A673 (cell line): ENCODE measurements around the gene HACD2.

Experiments used
- EZH2 ChIP-seq: fragments of 200-600 bp; sonication (generic); IDR thresholded peaks from 2 replicates; pipeline ENCODE4 v1.6.1; 2017; ENCODE audit warnings: borderline replicate concordance, low read depth, mild to moderate bottlenecking, mixed read lengths, antibody characterized with exemption, low read length; ENCODE audit not compliant: poor library complexity, severe bottlenecking
- TF ChIP-seq, protein P1 (sequence below): fragments of 300-800, 200-600 bp; sonication (generic); conservative IDR thresholded peaks from 2 replicates; pipeline ENCODE4 v1.5.1; 2017; ENCODE audit warnings: low read depth, mild to moderate bottlenecking, antibody characterized with exemption, low read length, moderate library complexity, mixed read lengths

DNA sequence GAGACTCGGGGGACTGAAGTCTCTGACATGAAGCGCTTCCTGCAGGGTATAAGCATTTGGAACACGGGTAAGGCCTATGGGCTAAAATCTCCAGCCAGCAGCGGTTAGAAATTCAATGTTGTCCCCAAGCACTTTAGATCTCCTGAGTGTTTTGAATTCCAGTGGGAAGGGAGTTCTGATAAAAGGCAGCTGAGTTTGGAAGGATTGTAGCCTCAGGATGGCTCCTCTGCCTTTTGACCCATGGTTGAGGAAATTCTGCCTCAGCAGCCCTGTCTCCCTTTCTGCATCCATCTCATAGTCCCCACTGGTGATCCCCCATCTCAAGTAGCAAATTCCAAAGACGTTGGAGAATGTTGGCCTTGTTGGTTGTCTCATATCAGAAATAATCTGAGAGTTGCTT, 24.2 kb upstream of the HACD2 start:
- TF ChIP-seq, protein P1, sequence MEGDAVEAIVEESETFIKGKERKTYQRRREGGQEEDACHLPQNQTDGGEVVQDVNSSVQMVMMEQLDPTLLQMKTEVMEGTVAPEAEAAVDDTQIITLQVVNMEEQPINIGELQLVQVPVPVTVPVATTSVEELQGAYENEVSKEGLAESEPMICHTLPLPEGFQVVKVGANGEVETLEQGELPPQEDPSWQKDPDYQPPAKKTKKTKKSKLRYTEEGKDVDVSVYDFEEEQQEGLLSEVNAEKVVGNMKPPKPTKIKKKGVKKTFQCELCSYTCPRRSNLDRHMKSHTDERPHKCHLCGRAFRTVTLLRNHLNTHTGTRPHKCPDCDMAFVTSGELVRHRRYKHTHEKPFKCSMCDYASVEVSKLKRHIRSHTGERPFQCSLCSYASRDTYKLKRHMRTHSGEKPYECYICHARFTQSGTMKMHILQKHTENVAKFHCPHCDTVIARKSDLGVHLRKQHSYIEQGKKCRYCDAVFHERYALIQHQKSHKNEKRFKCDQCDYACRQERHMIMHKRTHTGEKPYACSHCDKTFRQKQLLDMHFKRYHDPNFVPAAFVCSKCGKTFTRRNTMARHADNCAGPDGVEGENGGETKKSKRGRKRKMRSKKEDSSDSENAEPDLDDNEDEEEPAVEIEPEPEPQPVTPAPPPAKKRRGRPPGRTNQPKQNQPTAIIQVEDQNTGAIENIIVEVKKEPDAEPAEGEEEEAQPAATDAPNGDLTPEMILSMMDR = no peak
- TF ChIP-seq EZH2 = no peak
